LNCaP clone FGC (cell line): ENCODE data around the gene GRK4.
A peak's percentile ranks its signal among the peaks of the same experiment; 100 is the strongest.

Experiments used
- DNase-seq: peaks from one replicate; pipeline ENCODE4 v3.0.0-alpha.2; 2011; ENCODE audit warnings: low read depth
- H3K4me3 ChIP-seq: 2 replicates; pipeline ENCODE4 v1.5.1; 2011; ENCODE audit warnings: mild to moderate bottlenecking, low read depth, low read length, control low read depth
- TF ChIP-seq, protein P1 (sequence below): IDR thresholded peaks from 2 replicates; pipeline ENCODE4 v1.5.1; 2012; ENCODE audit warnings: mild to moderate bottlenecking; ENCODE audit not compliant: control insufficient read depth, insufficient read depth; ENCODE audit errors: extremely low read depth

Gene GRK4

DNA sequence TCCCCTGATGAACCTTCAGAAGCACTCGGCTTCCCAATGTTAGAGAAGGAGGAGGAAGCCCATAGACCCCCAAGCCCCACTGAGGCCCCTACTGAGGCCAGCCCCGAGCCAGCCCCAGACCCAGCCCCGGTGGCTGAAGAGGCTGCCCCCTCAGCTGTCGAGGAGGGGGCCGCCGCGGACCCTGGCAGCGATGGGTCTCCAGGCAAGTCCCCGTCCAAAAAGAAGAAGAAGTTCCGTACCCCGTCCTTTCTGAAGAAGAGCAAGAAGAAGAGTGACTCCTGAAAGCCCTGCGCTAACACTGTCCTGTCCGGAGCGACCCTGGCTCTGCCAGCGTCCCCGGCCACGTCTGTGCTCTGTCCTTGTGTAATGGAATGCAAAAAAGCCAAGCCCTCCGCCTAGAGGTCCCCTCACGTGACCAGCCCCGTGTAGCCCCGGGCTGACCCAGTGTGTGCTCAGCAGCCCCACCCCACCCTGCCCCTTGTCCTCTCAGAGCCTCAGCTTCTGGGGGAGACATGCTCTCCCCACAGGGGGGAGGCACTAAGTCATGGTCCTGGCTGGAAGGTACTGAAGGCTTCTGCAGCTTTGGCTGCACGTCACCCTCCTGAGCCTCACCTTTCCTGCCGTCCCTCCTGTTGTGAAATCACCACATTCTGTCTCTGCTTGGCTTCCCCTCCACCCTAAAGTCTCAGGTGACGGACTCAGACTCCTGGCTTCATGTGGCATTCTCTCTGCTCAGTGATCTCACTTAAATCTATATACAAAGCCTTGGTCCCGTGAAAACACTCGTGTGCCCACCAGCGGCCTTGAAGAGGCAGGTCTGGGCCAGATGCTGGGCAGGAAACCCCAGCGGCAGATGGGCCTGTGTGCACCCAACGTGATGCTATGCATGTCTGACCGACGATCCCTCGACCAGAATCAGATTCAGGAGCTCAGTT lies 34.9 kb upstream of the GRK4 start:
- no peak for DNase-seq
- TF ChIP-seq, protein P1, sequence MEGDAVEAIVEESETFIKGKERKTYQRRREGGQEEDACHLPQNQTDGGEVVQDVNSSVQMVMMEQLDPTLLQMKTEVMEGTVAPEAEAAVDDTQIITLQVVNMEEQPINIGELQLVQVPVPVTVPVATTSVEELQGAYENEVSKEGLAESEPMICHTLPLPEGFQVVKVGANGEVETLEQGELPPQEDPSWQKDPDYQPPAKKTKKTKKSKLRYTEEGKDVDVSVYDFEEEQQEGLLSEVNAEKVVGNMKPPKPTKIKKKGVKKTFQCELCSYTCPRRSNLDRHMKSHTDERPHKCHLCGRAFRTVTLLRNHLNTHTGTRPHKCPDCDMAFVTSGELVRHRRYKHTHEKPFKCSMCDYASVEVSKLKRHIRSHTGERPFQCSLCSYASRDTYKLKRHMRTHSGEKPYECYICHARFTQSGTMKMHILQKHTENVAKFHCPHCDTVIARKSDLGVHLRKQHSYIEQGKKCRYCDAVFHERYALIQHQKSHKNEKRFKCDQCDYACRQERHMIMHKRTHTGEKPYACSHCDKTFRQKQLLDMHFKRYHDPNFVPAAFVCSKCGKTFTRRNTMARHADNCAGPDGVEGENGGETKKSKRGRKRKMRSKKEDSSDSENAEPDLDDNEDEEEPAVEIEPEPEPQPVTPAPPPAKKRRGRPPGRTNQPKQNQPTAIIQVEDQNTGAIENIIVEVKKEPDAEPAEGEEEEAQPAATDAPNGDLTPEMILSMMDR = no peak
- H3K4me3 ChIP-seq = no peak overlapping the region

DNA sequence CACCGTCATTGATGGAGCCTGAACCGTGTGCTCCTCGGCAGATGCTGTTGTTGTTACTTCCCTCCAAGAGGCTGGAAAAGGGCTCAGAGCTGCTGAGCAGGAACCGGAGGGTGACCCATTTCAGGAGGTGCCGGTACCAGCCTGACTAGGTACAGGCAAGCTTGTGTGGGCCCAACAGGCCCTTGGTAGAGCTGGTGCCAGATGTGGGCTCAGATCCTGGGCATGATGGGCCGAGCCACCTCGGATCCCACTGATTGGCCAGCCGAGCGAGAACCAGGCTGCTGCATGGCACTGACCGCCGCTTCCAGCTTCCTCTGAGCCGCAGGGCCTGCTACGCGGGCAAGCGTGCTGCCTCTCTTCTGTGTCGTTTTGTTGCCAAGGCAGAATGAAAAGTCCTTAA lies 33.9 kb upstream of the GRK4 start:
- no peak for DNase-seq
- TF ChIP-seq, protein P1 = no peak
- H3K4me3 ChIP-seq = no peak overlapping the region

DNA sequence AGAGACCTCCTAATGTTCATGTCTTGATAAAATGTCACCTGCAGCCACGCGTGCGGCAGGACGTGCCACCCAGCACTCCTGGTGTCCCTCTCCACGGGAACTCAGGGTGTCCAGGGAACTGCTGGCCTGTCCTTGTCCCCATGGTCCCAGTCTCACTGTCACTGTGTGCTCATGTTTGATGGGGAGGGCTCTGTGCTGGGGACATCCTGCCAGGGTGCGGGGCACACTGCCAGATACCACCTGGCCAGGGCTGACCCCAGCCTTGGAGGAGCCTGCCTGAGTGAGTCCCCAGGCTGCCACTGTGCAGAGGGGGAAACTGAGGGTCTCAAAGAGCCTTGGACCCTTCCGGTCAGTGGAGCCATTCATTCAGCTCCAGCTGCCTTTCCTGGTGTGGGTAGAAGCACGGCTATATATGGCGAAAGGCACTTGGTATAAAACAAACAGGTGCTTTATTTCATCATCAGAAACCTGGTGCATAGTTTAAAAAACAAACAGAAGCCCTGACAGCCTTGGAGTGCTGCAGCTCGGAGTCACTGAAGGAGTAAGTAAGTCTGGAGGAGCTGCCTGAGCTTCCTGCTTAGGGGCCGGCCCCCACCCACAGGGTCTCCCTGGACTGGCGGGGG lies 33.1 kb upstream of the GRK4 start:
- peak overlapping the region; percentile 15; the same call in 1 of the 2 replicates for H3K4me3 ChIP-seq
- TF ChIP-seq, protein P1 = no peak
- peak; percentile 62 for DNase-seq

DNA sequence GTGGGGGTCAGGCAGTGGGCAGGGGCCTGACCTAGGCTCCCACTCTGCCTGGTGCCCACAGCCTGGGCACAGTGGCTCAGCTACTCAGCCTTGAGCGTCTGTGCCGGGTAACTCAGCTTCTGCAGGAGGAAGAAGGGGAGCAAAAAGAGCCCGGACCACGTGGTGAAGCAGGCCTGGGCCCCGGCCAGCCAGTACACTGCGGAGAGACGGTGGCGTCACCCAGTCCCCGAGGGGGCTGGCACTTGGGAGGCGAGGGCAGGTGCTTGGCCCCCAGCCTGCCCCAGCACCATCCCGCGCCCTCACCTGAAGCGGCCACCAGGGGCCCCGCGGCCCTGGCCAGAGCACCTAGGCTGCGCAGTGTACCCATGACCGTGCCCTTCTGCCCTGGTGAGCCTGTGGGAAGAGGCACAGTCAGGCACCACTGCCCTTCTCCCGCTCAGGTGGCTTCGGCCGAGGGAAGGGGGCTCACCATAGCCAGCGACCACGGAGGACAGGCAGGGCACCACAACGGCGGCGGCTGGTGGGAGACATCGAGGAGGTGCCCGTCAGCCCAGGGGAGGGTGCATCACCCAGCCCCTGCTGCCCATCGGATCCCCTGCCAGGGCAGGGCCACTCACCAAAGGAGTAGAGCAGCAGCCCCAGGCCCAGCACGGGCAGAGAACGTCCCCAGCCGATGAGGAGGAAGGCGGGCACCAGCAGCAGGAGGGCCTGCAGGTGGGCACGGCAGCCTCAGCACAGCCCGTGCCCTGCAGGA lies 32.4 kb upstream of the GRK4 start:
- TF ChIP-seq, protein P1 = peak; percentile 31
- DNase-seq = peak; percentile 66
- peak overlapping the region; percentile 15; the same call in 1 of the 2 replicates for H3K4me3 ChIP-seq

DNA sequence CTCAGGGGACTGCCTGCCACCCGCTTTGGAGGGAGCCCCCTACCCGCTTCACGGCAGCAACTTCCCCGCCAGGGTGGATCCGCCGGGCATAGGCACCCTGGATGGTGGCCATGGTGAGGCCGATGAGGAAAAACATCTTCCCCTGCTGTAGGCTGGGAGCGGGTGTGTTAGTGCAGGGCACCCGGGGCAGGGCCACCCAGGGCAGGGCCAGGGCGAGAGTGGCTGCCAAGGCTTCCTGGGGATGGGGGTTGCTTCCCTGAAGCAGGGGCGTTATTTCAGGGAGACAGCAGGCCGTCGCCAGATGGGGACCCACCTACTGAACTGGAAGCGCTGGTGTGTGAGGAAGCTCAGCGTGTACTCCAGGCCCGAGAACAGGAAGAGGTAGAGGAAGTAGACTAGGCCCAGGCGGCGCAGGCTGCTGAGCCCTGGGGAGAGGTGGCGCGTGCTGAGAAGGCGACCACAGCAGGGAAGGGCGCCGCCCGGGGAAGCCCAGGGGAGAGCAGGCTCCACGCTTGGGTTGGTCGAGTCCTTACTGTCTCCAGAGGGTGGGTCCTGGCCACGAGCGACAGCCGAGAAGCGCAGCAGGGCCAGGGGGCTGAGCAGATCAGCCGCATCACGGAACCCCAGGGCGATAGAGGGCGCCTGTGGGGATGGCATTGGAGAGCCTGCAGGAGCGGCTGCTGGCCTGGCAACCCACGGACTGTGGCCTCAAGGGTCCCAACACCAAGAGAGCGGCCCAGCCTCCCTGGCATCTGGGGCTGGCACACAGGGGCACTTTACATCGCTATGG lies 31.7 kb upstream of the GRK4 start:
- H3K4me3 ChIP-seq = no peak overlapping the region
- DNase-seq = no peak
- TF ChIP-seq, protein P1 = no peak

DNA sequence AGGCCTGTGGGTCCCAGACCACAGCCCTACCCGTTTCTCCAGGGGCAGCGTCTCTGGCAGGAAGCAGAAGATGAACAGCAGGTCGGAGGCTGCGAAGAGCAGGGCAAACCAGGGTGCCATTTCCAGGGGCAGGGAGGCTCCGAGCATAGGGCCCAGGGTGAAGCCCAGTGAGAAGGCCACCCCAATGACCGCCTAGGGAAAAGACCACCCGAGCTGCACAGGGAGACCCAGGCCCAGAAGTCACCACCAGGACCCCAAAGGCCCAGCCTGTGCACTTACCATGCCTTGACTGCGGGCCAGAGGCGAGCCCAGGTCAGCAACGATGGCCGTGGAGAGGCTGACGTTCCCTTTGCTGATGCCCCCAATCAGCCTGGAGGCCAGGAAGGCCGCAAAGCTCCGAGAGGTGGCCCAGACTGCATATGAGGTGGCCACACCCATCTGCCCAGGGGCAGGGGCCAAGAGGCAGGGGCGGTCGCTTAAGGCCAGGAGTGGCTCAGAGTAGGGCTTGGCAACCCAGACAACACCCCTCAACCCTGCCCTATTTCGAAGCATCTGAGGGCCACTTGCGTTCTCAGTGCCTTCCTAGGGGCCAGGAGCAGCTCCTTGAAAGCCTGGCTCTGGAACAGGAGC lies 30.9 kb upstream of the GRK4 start:
- no peak overlapping the region for H3K4me3 ChIP-seq
- DNase-seq = no peak
- TF ChIP-seq, protein P1 = no peak
